ENCODE results near the gene NTSR2. TPM values are rescaled to one million over a fixed set of nuclear protein-coding genes. Genes with fewer than 3 reads are reported as not detected.

The NTSR2 gene
- total RNA-seq, 4 donors from 2014 or later: not detected

DNA sequence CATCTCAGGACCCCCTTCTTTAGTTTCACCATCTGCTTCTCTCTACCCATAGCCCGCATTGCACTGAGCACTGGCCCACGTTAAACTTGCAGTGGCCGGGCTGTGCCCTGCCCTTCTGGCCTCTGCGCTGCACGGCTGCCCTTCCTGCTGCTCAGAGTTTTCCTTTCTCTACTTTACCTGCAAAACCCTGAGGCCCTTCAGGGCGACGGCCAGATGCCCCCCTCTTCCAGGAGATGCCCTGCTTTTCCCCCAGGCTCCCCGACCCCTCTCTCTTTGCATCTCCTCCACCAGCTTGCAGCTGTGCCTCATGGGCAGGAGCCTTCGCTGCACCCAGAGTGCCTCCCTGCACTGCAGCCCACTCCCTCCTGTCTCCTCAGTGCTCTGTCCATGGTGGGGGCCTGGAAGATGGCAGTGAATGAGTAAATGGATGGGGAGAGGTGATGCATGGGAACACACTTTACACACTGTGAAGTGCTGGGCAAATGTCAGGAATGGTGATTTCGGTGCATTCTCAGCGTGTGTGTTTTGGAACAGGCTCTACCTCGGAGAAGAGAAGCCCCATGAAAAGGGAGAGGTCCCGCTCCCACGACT lies 53.8 kb downstream of the NTSR2 start:
- H3K4me1 ChIP-seq: no peaks in the 10 kb centered on the region
- no peaks in the 10 kb centered on the region for H3K9me3 ChIP-seq
- H3K27ac ChIP-seq: no peak overlapping the region
- H3K27me3 ChIP-seq: no peaks in the 10 kb centered on the region
- TF ChIP-seq, protein P1, sequence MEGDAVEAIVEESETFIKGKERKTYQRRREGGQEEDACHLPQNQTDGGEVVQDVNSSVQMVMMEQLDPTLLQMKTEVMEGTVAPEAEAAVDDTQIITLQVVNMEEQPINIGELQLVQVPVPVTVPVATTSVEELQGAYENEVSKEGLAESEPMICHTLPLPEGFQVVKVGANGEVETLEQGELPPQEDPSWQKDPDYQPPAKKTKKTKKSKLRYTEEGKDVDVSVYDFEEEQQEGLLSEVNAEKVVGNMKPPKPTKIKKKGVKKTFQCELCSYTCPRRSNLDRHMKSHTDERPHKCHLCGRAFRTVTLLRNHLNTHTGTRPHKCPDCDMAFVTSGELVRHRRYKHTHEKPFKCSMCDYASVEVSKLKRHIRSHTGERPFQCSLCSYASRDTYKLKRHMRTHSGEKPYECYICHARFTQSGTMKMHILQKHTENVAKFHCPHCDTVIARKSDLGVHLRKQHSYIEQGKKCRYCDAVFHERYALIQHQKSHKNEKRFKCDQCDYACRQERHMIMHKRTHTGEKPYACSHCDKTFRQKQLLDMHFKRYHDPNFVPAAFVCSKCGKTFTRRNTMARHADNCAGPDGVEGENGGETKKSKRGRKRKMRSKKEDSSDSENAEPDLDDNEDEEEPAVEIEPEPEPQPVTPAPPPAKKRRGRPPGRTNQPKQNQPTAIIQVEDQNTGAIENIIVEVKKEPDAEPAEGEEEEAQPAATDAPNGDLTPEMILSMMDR (IDR thresholded peaks at IDR 0.05): no peak
- no peak for TF ChIP-seq EP300 (IDR thresholded peaks at IDR 0.05)
- no peak for ATAC-seq
- peaks cover 0 to 24% of the 10 kb centered on the region in 2 donors for H3K36me3 ChIP-seq
- 90 to 96% methylated on average over 7 of the region's 14 CpGs for WGBS, 2 donors (ENCODE audit: low coverage in 1 of 2)
- no peak overlapping the region for H3K4me3 ChIP-seq

DNA sequence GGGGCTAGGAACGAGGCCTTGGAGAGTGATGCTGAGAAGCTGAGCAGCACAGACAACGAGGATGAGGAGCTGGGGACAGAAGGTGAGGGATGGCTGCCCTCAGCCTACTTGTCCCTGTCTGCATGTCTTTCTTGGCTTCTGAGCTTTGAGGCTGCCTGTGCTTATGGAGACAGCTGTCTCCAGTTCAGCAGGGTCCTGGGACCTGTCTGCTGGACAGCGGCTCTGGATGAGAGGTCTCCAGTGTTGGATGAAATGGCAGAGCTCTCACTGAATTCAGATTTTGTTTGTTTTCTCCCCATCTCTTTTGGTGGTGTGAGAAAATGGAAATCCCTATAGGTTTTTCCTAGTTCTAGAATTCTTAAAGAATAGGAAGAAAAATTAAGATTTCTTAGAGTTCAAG lies 54.8 kb downstream of the NTSR2 start:
- H3K4me1 ChIP-seq: no peaks in the 10 kb centered on the region
- ATAC-seq: no peak
- peaks cover 0 to 32% of the 10 kb centered on the region in 2 donors for H3K36me3 ChIP-seq
- no peak overlapping the region for H3K27ac ChIP-seq
- TF ChIP-seq EP300 (IDR thresholded peaks at IDR 0.05) (no peak), POLR2A (IDR thresholded peaks at IDR 0.05) (no peak), POLR2AphosphoS5 (IDR thresholded peaks at IDR 0.05) (no peak)
- TF ChIP-seq, protein P1 (IDR thresholded peaks at IDR 0.05): no peak
- H3K27me3 ChIP-seq: no peaks in the 10 kb centered on the region
- 60 to 87% methylated on average over 1 to 3 of the region's 3 CpGs for WGBS, 2 donors (ENCODE audit: low coverage in 1 of 2)
- H3K9me3 ChIP-seq: no peaks in the 10 kb centered on the region
- no peak overlapping the region for H3K4me3 ChIP-seq

DNA sequence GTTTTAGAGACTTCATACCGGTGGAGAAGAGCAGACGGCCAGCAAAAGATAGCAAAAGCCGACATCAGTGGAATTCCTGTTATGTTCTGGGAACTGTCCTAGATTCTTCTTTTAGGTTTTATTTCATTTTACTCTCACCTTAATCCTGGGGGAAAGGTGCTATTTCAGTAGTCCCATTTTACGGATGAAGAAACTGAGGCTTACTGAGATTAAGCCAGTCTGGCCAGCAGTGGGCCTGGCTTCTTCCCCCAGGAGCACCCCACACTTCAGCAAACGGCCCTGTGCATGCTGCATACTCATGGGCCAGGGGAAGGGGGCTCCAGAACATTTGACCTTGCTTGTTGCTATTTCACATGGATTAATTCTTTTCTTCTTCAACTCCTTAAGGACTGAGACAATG lies 56.7 kb downstream of the NTSR2 start:
- WGBS, 2 donors (ENCODE audit: low coverage in 1 of 2): 82 to 92% methylated on average over 4 to 5 of the region's 5 CpGs
- peaks cover 0 to 25% of the 10 kb centered on the region in 2 donors for H3K36me3 ChIP-seq
- H3K4me1 ChIP-seq: no peaks in the 10 kb centered on the region
- no peak overlapping the region for H3K4me3 ChIP-seq
- no peak overlapping the region for H3K27ac ChIP-seq
- no peaks in the 10 kb centered on the region for H3K9me3 ChIP-seq
- TF ChIP-seq, protein P1 (IDR thresholded peaks at IDR 0.05): no peak
- TF ChIP-seq POLR2AphosphoS5 (IDR thresholded peaks at IDR 0.05): no peak
- no peak for TF ChIP-seq POLR2A (IDR thresholded peaks at IDR 0.05)
- no peak for TF ChIP-seq EP300 (IDR thresholded peaks at IDR 0.05)
- no peaks in the 10 kb centered on the region for H3K27me3 ChIP-seq
- ATAC-seq: no peak

DNA sequence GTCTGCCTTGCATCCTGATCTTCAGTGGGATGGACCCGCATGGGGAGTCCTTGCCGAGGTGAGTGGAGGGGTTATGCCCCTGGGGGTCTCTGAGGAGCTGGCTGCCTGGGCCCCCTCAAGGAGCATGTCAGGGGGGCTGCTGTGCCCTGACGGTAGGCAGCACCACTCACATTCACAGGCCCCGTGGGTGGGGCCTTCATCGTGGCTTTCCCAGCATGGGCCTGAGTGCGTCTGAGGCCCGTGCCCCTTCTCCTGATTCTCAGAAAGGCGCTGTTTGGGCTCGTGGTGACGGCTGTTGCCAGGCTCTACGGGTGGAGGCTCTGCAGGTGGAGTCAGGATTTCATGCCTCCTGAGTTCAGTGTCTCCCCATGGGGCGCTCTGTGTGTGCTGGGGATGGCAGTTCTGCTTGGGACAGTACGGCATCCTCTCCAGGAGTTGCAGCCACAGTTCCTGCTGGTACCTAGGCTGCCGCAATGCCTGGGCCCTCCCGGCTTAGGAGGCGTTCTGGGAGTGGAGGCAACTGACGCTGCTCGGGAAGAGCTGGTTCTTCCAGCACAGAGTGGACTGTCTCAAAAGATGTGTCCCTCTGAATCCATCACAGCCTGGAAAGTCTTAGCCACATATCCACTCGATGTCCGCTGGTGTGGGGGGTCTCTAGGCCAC lies 57.3 kb downstream of the NTSR2 start:
- Histone ChIP-seq H3K4me1 (no peaks in the 10 kb centered on the region), H3K4me3 (no peak overlapping the region), H3K36me3 (peaks cover 0 to 19% of the 10 kb centered on the region in 2 donors), H3K9me3 (no peaks in the 10 kb centered on the region), H3K27ac (no peak overlapping the region), H3K27me3 (no peaks in the 10 kb centered on the region)
- TF ChIP-seq, protein P1 (IDR thresholded peaks at IDR 0.05): no peak
- TF ChIP-seq POLR2A (IDR thresholded peaks at IDR 0.05) (no peak), POLR2AphosphoS5 (IDR thresholded peaks at IDR 0.05) (no peak), EP300 (IDR thresholded peaks at IDR 0.05) (no peak)
- no peak for ATAC-seq
- WGBS, 2 donors (ENCODE audit: low coverage in 1 of 2): 100% methylated on average over 1 of the region's 20 CpGs

DNA sequence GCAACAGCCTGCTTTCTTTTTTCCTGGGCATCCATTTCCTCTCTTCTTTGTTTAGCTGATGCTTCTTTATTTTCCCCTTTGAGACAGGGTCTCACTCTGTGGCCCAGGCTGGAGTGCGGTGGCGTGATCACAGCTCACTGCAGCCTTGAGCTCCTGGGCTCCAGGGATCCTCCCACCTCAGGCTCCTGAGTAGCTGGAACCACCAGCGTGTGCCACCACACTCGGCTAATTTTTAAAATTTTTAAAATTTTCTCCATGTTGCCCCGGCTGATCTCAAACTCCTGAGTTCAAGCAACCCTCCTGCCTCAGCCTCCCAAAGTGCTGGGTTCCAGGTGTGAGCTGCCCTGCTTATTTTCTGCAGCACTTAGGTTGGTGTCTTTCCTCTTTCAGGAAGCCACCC lies 58.7 kb downstream of the NTSR2 start:
- Histone ChIP-seq H3K4me3 (no peak overlapping the region), H3K9me3 (no peaks in the 10 kb centered on the region), H3K27ac (no peak overlapping the region), H3K27me3 (no peaks in the 10 kb centered on the region), H3K36me3 (peaks cover 0 to 17% of the 10 kb centered on the region in 2 donors), H3K4me1 (no peaks in the 10 kb centered on the region)
- WGBS, 2 donors (ENCODE audit: low coverage in 1 of 2): 97 to 100% methylated on average over 2 to 5 of the region's 5 CpGs
- ATAC-seq: no peak
- TF ChIP-seq POLR2AphosphoS5 (IDR thresholded peaks at IDR 0.05) (no peak), POLR2A (IDR thresholded peaks at IDR 0.05) (no peak), EP300 (IDR thresholded peaks at IDR 0.05) (no peak)
- TF ChIP-seq, protein P1 (IDR thresholded peaks at IDR 0.05): no peak
